ENCODE data around the gene SEC16A. TPM values are rescaled to one million over a fixed set of nuclear protein-coding genes. Genes with fewer than 3 reads are reported as not detected.

Gene SEC16A
- total and polyA plus RNA-seq, 4 donors = 21.7 to 96.1 (median 66.0) TPM

DNA sequence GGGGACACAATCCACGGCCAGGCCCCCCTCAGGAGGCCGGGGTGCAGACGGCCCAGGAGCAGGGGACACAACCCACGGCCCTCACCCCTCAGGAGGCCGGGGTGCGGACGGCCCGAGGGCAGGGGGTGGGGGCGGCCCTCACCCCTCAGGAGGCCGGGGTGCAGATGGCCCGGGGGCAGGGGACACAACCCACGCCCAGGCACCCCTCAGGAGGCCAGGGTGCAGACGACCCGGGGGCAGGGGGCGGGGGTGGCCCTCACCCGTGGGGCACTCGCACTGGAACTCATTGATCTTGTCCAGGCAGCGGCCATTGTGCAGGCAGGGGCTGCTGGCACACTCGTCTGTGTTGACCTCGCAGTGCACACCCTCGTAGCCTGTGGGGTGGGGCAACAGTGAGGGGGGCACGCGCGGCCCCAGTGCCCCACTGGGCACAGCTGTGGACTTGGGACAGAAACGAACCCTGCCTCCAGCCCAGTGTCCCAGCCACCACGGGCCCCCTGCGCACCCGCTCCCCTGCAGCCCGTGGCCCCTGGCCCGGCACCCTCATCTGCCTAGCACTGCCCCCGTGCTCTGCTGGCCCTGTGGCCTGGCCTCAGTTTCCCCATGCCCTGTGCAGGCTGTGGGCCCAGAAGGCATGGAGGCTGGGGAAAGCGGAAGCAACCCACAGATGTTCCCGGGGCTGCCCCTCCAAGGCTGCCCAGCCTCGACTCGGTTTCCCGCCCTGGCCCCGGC, 34.3 kb upstream of the SEC16A start:
- TF ChIP-seq GABPA (IDR thresholded peaks at IDR 0.05 in 1 of 2, conservative IDR thresholded peaks at IDR 0.05 in 1 of 2) (no peak), HNF4G (IDR thresholded peaks at IDR 0.05) (no peak), FOXA1 (IDR thresholded peaks at IDR 0.05) (no peak), TAF1 (conservative IDR thresholded peaks at IDR 0.05) (no peak), JUND (IDR thresholded peaks at IDR 0.05) (no peak)
- TF ChIP-seq, protein P1, sequence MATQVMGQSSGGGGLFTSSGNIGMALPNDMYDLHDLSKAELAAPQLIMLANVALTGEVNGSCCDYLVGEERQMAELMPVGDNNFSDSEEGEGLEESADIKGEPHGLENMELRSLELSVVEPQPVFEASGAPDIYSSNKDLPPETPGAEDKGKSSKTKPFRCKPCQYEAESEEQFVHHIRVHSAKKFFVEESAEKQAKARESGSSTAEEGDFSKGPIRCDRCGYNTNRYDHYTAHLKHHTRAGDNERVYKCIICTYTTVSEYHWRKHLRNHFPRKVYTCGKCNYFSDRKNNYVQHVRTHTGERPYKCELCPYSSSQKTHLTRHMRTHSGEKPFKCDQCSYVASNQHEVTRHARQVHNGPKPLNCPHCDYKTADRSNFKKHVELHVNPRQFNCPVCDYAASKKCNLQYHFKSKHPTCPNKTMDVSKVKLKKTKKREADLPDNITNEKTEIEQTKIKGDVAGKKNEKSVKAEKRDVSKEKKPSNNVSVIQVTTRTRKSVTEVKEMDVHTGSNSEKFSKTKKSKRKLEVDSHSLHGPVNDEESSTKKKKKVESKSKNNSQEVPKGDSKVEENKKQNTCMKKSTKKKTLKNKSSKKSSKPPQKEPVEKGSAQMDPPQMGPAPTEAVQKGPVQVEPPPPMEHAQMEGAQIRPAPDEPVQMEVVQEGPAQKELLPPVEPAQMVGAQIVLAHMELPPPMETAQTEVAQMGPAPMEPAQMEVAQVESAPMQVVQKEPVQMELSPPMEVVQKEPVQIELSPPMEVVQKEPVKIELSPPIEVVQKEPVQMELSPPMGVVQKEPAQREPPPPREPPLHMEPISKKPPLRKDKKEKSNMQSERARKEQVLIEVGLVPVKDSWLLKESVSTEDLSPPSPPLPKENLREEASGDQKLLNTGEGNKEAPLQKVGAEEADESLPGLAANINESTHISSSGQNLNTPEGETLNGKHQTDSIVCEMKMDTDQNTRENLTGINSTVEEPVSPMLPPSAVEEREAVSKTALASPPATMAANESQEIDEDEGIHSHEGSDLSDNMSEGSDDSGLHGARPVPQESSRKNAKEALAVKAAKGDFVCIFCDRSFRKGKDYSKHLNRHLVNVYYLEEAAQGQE (IDR thresholded peaks at IDR 0.05) = no peak
- TF ChIP-seq, protein P2, sequence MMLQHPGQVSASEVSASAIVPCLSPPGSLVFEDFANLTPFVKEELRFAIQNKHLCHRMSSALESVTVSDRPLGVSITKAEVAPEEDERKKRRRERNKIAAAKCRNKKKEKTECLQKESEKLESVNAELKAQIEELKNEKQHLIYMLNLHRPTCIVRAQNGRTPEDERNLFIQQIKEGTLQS (IDR thresholded peaks at IDR 0.05) = no peak
- TF ChIP-seq, protein P3, sequence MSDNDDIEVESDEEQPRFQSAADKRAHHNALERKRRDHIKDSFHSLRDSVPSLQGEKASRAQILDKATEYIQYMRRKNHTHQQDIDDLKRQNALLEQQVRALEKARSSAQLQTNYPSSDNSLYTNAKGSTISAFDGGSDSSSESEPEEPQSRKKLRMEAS (IDR thresholded peaks at IDR 0.05) = no peak
- no peak for DNase-seq (ENCODE audit: low spot score)
- no peak overlapping the region for H3K9ac ChIP-seq (ENCODE audit: low read depth in 1 of 2, low read length in 2 of 2)
- H3K27me3 ChIP-seq (ENCODE audit: control insufficient read depth in 4 of 4, insufficient read depth in 4 of 4, low read length in 3 of 4) = no peaks in the 10 kb centered on the region
- H3K27ac ChIP-seq (ENCODE audit: low read depth in 1 of 2, low read length in 2 of 2) = no peak overlapping the region
- H3K9me3 ChIP-seq (ENCODE audit: control insufficient read depth in 4 of 4, low read length in 3 of 4) = no peaks in the 10 kb centered on the region
- 84% methylated on average over 37 of the region's 37 CpGs for WGBS
- no peak overlapping the region for H3K4me3 ChIP-seq (ENCODE audit: low read depth in 1 of 3, low read length in 3 of 3)
- peaks cover 26 to 61% (median 45%) of the 10 kb centered on the region in 4 donors for H3K4me1 ChIP-seq (ENCODE audit: control insufficient read depth in 4 of 4, insufficient read depth in 4 of 4, low read length in 3 of 4)
- peaks cover 1 to 36% (median 14%) of the 10 kb centered on the region in 4 donors for H3K36me3 ChIP-seq (ENCODE audit: control insufficient read depth in 4 of 4, insufficient read depth in 3 of 4, low read depth in 1 of 4, low read length in 3 of 4)

DNA sequence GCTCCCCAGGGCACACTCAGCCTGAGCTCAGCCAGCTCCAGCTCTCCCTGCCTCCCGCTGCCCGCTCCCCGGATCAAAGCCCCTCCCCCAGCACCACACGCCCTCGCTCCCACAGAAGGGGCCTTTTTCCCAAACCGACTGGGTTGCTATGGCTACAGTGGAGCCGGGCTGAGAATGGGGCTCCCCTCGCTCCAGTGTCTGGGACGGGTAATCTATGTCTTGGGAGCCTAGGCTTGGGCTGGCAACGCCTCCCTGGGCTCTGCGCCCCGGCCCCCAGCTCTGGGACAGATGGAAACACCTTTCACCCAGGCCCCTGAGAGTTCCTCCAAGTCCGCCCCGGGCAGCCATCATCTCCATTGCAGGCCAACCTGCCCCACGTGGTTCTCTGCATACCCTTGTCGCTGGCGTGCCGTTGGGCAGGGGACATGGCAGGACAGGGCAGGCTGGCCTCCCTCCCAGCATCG, 33.4 kb upstream of the SEC16A start:
- Histone ChIP-seq H3K27me3 (ENCODE audit: control insufficient read depth in 4 of 4, insufficient read depth in 4 of 4, low read length in 3 of 4) (no peaks in the 10 kb centered on the region), H3K4me3 (ENCODE audit: low read depth in 1 of 3, low read length in 3 of 3) (no peak overlapping the region), H3K27ac (ENCODE audit: low read depth in 1 of 2, low read length in 2 of 2) (no peak overlapping the region), H3K4me1 (ENCODE audit: control insufficient read depth in 4 of 4, insufficient read depth in 4 of 4, low read length in 3 of 4) (peaks cover 23 to 56% (median 39%) of the 10 kb centered on the region in 4 donors), H3K9me3 (ENCODE audit: control insufficient read depth in 4 of 4, low read length in 3 of 4) (no peaks in the 10 kb centered on the region), H3K9ac (ENCODE audit: low read depth in 1 of 2, low read length in 2 of 2) (no peak overlapping the region), H3K36me3 (ENCODE audit: control insufficient read depth in 4 of 4, insufficient read depth in 3 of 4, low read depth in 1 of 4, low read length in 3 of 4) (peaks cover 3 to 41% (median 14%) of the 10 kb centered on the region in 4 donors)
- TF ChIP-seq HNF4G (IDR thresholded peaks at IDR 0.05) = no peak
- TF ChIP-seq TAF1 (conservative IDR thresholded peaks at IDR 0.05) = no peak
- TF ChIP-seq FOXA1 (IDR thresholded peaks at IDR 0.05) = no peak
- no peak for TF ChIP-seq SP1 (IDR thresholded peaks at IDR 0.05)
- DNase-seq (ENCODE audit: low spot score) = no peak
- WGBS = 86% methylated on average over 19 of the region's 19 CpGs

DNA sequence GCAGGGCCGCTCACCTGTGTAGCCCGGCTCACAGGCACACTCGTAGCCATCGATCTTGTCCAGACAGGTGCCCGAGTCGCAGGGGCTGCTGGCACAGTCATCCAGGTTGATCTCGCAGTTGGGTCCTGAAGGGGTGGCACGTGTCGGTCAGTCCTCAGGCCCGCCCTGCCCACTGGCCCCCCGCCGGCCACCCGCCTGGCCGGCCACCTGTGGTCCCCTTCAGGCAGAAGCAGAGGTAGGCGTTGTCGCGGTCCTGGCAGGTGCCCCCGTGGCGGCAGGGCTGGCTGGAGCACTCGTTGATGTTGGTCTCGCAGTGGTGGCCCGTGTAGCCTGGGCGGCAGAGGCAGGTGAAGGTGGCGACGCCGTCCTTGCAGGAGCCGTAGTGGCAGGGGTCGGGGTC, 32.4 kb upstream of the SEC16A start:
- Histone ChIP-seq H3K4me1 (ENCODE audit: control insufficient read depth in 4 of 4, insufficient read depth in 4 of 4, low read length in 3 of 4) (peaks cover 14 to 50% (median 30%) of the 10 kb centered on the region in 4 donors), H3K27me3 (ENCODE audit: control insufficient read depth in 4 of 4, insufficient read depth in 4 of 4, low read length in 3 of 4) (no peaks in the 10 kb centered on the region), H3K4me3 (ENCODE audit: low read depth in 1 of 3, low read length in 3 of 3) (no peak overlapping the region), H3K9ac (ENCODE audit: low read depth in 1 of 2, low read length in 2 of 2) (no peak overlapping the region), H3K36me3 (ENCODE audit: control insufficient read depth in 4 of 4, insufficient read depth in 3 of 4, low read depth in 1 of 4, low read length in 3 of 4) (peaks cover 3 to 50% (median 19%) of the 10 kb centered on the region in 4 donors), H3K9me3 (ENCODE audit: control insufficient read depth in 4 of 4, low read length in 3 of 4) (no peaks in the 10 kb centered on the region), H3K27ac (ENCODE audit: low read depth in 1 of 2, low read length in 2 of 2) (no peak overlapping the region)
- WGBS = 81% methylated on average over 28 of the region's 28 CpGs
- DNase-seq (ENCODE audit: low spot score) = no peak
- TF ChIP-seq JUND (IDR thresholded peaks at IDR 0.05) (no peak), FOXA2 (IDR thresholded peaks at IDR 0.05) (no peak), RXRA (IDR thresholded peaks at IDR 0.05) (no peak), HNF4A (conservative IDR thresholded peaks at IDR 0.05) (no peak), NR2F2 (IDR thresholded peaks at IDR 0.05) (no peak), HNF4G (IDR thresholded peaks at IDR 0.05) (no peak), YY1 (IDR thresholded peaks at IDR 0.05) (no peak), EGR1 (IDR thresholded peaks at IDR 0.05; ENCODE audit: low read depth in 2 of 2) (no peak), GABPA (IDR thresholded peaks at IDR 0.05 in 1 of 2, conservative IDR thresholded peaks at IDR 0.05 in 1 of 2) (no peak), SP1 (IDR thresholded peaks at IDR 0.05) (no peak), FOXA1 (IDR thresholded peaks at IDR 0.05) (no peak), TAF1 (conservative IDR thresholded peaks at IDR 0.05) (no peak)
- TF ChIP-seq, protein P2 (IDR thresholded peaks at IDR 0.05) = no peak
- TF ChIP-seq, protein P4, sequence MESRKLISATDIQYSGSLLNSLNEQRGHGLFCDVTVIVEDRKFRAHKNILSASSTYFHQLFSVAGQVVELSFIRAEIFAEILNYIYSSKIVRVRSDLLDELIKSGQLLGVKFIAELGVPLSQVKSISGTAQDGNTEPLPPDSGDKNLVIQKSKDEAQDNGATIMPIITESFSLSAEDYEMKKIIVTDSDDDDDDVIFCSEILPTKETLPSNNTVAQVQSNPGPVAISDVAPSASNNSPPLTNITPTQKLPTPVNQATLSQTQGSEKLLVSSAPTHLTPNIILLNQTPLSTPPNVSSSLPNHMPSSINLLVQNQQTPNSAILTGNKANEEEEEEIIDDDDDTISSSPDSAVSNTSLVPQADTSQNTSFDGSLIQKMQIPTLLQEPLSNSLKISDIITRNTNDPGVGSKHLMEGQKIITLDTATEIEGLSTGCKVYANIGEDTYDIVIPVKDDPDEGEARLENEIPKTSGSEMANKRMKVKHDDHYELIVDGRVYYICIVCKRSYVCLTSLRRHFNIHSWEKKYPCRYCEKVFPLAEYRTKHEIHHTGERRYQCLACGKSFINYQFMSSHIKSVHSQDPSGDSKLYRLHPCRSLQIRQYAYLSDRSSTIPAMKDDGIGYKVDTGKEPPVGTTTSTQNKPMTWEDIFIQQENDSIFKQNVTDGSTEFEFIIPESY (IDR thresholded peaks at IDR 0.05) = no peak
- TF ChIP-seq, protein P5, sequence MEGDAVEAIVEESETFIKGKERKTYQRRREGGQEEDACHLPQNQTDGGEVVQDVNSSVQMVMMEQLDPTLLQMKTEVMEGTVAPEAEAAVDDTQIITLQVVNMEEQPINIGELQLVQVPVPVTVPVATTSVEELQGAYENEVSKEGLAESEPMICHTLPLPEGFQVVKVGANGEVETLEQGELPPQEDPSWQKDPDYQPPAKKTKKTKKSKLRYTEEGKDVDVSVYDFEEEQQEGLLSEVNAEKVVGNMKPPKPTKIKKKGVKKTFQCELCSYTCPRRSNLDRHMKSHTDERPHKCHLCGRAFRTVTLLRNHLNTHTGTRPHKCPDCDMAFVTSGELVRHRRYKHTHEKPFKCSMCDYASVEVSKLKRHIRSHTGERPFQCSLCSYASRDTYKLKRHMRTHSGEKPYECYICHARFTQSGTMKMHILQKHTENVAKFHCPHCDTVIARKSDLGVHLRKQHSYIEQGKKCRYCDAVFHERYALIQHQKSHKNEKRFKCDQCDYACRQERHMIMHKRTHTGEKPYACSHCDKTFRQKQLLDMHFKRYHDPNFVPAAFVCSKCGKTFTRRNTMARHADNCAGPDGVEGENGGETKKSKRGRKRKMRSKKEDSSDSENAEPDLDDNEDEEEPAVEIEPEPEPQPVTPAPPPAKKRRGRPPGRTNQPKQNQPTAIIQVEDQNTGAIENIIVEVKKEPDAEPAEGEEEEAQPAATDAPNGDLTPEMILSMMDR (IDR thresholded peaks at IDR 0.05; ENCODE audit: low read depth, low read length, missing input control) = no peak
- TF ChIP-seq, protein P3 (IDR thresholded peaks at IDR 0.05) = no peak

All from liver (tissue), 9 donors.